IPS DF 4.7 (cell line): Measurements from ENCODE around the gene VPS37C.

ENCODE experiments used
- DNase-seq: peaks from one replicate; pipeline ENCODE4 v3.0.0-alpha.2; 2013; ENCODE audit warnings: low spot score; ENCODE audit errors: extremely low read depth

Gene VPS37C

DNA sequence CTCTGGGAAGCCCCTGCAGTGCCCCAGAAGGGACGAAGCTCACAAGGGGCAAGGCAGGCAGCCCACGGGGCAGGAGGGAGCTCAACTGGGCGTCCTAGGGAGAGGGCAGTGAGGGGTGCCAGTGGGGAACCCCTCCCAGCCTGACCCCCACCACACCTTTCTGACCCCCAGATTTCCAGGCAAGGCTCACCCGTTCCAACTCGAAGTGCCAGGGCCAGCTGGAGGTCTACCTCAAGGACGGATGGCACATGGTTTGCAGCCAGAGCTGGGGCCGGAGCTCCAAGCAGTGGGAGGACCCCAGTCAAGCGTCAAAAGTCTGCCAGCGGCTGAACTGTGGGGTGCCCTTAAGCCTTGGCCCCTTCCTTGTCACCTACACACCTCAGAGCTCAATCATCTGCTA, 43.2 kb downstream of the VPS37C start:
- DNase-seq, result no peak

DNA sequence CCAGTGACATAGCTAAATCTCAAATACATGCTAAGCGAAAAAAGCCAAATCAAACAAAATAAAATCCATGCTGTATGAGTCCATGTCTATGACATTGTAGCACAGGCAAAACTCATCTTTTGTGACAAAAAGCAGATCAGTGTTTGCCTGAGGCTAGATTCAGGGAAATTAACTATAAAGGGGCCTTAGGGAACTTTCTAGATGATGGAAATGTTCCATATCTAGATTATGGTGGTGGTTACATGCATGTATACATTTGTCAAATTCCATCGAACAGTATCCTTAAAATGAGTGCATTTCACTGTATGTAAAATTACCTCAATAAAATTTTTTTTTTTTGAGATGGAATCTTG, 44.1 kb downstream of the VPS37C start:
- no peak for DNase-seq

DNA sequence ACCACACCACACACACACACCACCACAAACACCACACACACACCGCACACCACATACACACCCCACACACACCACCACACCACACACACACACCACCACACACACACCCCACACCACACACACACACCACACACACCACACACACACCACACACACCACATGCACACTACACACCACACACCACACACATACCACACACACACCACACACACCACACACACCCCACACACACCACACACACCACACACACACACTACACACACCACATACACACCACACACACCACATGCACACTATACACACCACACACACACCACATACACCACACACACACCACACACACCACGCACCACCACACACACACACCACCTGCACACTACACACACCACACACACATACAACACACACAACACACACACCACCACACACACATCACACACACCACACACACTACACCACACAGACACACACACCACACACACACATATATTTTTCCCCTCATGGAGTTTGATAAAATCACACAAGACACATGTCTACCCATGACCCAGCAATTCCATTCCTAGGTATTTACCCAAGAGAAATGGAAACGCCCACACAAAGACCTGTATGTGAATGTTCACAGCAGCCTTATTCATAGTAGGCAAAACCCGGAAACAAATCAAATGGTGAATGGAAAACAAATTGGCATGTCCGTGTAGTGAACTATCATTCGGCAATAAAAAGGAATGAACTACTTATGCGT, 44.6 kb downstream of the VPS37C start:
- no peak for DNase-seq

- DNase-seq, result no peak
These were observed 45.6 kb downstream of the VPS37C start for GRCh38 chr11:61115498-61116224.

- no peak for DNase-seq
These were observed 46.3 kb downstream of the VPS37C start for GRCh38 chr11:61114913-61115312.

GRCh38 chr11:61113201-61113600, 48.0 kb downstream of the VPS37C start:
- no peak for DNase-seq

DNA sequence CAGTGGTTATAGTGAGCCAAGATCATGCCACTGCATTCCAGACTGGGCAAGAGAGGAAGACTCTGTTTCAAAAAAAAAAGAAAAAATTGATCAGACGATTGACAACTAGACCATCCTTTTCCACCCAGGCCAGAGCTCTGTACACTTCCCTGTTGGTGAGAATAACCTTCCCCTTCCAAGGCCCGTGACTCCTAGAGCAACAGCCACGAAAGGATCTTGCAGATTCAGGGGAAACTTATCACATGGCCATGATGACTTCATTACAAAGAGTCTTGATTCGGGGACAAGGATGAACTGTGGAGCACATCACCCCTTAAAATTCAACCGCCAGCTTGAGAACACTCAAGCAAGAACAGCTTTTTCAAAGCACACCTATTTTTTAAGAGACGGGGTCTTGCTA, 48.7 kb downstream of the VPS37C start:
- no peak for DNase-seq

- DNase-seq, result no peak
These were observed 49.3 kb downstream of the VPS37C start for GRCh38 chr11:61111786-61112517.

DNA sequence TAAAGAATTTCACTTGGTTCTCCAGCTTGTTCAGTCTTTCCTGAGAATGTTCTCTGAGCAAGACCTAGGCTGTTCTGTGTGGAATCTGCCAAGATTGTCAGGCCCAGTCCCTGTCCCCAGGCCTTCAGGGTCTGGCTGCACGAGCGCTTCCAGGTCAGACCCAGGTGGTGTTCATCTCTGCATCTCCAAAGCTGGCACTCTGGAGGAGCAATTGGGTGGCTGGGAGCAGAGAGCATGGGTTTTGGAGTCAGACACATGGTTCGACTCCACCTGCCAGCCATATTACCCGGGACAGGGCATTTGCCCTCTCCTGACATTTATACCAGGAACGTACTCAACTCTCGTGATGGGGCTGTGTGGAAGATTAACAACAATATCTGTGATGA, 50.2 kb downstream of the VPS37C start:
- no peak for DNase-seq

DNA sequence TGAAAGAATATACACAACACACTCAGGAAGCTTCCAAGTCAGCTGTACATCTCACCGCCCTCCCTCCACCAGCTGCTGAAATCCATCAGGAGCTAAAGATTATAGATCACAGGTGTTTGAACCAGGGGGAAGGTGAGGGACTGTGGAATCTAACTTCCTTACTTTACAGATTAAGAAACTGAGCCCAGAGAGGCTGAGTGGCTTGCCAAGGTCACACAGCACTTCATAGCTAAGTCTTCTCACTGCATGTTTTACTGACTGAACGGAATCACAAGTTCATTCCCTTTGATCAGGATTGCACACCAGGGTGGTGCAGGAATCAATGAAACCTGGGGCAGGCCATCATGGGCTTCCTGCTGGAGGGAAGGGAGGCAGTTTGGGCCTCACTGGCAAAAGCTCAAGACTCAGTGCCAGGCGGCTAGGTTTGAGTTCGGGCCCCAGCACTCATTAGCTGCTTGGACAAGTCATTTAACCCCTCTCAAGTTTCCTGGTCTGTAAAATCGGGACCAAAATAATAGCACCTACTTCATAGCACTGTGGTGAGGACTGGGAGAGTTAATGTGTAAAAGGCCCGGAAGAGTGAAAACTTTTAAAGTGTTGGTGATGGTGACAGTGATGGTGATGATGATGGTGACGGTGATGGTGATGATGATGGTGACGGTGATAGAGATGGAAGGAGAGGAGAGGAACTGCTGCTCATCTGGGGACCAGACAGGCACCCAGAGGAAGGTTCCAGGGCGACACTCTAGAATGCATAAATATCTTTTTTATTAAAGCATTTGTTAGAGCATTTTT, 50.8 kb downstream of the VPS37C start:
- no peak for DNase-seq

GRCh38 chr11:61109671-61110070, 51.6 kb downstream of the VPS37C start:
- DNase-seq, result no peak

DNA sequence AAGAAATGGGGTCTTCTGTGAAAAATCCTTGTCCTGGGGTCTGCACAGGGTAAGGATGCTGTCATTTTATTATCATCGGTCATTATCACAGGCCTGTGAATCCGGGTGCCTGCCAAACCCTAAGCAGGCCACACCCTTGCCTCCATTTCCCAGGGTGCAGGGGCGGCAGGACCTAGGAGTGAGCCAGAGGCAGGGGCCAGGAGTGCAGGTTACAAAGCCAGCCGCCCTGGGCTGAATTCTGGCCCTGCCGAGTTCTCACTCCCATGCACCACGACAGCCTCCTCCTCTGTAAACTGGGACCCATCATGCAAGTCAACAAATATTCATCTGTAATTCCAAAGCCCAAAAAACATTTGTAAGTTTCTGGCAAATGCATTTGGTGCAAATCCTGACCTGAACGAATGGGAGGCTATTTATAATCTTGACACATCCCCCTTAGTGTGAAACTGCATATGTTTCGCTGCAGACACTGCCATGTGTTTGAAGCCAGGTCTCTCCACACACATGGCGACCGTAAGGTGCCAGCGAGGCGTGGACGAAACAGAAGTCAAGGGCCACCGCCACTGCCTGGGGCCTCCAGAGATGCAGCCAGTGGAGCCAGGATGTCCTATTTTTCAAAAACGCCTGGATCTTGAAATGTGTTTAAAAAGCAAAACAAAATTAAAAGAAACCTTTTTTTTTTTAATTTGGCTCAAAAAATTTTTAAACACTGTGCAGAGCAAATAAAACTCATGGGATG, 52.2 kb downstream of the VPS37C start:
- DNase-seq, result no peak

- no peak for DNase-seq
These were observed 53.3 kb downstream of the VPS37C start for GRCh38 chr11:61107888-61108287.

GRCh38 chr11:61106894-61107470, 54.2 kb downstream of the VPS37C start:
- no peak for DNase-seq

DNA sequence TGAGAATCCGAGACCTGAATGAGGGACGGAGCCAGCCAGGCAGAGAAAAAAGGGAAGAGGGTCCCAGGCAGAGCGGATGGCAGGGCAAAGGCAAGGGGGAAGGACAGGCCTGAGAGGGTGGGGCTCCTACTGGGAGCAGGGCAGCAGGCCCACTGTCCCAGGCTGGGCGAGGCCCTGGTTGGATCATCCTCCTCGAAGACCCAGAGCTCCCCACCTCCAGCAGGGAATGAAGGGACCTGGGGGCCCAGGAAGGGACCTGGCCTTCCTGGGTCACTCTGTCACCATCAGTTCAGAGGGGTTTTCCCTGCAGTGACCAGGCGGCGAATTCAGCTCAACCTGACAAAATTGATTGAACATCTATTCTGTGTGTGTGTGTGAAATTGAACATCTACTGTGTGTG, 54.9 kb downstream of the VPS37C start:
- no peak for DNase-seq

GRCh38 chr11:61104963-61105362, 56.3 kb downstream of the VPS37C start:
- DNase-seq, result no peak

GRCh38 chr11:61103851-61104423, 57.3 kb downstream of the VPS37C start:
- no peak for DNase-seq

DNA sequence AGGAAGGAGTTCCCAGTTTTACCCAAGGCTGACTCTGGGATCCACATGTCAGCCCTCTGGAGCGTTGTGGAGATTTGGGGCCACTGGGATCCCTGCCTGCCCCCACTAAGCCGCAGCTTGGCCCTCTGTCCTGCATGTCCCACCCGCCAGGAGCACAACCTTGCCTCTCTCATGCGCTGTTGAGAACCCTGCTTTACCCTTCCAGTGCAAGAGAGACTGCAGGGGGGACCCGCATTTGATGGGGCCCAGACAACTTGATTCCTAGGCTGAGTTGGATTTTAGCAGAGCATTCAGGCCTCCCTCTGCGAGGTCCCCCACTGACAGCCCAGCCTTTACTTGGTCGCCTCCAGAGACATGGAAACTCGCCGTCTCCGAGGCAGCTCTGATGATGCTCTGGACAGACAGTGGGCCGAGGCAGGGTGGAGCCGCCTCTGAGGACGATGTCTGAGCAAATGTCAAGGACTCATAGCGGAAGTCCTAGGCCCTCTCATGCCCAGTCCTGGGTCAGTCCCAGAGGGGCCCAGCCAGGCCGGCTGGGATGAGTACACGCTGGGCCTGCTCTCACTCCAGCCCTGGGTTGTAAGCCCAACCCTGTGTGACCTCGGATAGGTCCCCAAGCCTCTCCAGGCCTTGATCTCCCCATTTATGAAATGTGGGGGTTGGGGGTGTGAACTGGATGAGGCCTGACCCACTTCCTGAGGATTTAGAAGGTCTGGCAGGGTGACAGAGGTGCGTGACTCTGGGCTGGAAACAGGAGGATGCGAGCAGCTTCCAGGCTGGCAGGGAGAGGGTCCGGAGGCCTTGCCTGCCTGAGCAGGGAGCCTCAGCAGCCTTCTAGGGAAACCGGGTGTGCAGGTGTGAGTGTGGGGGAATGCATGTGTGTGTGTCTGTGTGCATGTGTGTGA, 58.3 kb downstream of the VPS37C start:
- no peak for DNase-seq

DNA sequence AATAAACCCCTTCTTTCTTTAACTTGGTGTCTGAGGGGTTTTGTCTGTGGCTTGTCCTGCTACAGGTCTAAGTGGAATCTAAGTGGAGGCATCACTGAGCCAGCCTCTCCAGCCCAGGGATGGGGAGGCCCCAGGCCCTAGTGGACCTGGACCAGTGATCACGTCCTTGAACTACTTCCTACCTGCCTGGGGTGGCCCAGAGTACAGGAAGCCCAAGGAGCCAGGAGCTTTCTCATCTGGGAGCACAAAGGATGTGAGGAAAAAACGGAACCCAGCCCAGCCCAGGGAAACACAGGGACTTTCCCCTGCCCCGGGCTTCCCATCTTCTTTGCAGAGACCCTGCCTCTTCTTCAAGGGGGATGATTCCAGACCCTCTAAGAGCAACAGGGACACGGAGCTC, 62.4 kb downstream of the VPS37C start:
- no peak for DNase-seq
